ENCODE data around the gene SBK1.

SBK1 gene

GRCh38 chr16:28313587-28313986 is 21.3 kb downstream of the SBK1 start:
- no peak overlapping the region for H3K4me2 ChIP-seq (ENCODE audit: low read depth, low read length)
- no peak for DNase-seq

DNA sequence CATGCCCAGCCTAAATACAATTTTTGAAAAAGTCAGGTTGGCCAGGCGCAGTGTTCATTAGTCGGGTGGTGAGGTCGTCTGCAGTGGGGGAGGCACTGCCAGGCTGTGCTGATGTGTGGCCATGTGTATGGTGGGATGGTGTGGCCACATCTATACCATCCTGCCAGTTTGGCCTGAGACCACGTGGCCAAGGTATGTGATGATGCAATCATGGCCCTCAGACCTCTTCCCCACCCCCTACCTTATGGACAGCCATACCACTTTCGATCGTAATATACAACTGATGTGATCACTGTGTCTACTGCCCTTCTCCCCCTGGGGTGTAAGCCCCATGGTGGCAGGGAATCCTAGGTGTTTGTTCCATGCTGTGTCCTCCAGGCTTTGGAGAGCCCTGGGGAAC is 23.7 kb downstream of the SBK1 start:
- no peak overlapping the region for H2AFZ ChIP-seq (ENCODE audit: low read length)
- no peaks in the 10 kb centered on the region for H4K20me1 ChIP-seq (ENCODE audit: insufficient read depth, low read length)
- no peak overlapping the region for H3K27ac ChIP-seq (ENCODE audit: low read length)
- no peaks in the 10 kb centered on the region for H3K4me1 ChIP-seq (ENCODE audit: low read length)
- no peak overlapping the region for H3K4me2 ChIP-seq (ENCODE audit: low read depth, low read length)
- no peaks in the 10 kb centered on the region for H3K79me2 ChIP-seq (ENCODE audit: low read length)
- no peaks in the 10 kb centered on the region for H3F3A ChIP-seq (ENCODE audit: insufficient read depth, low read length)
- DNase-seq: no peak
- H3K9me2 ChIP-seq (replicated peaks; ENCODE audit: insufficient read depth, low read length): no peaks in the 10 kb centered on the region
- no peak for TF ChIP-seq EZH2phosphoT487 (IDR thresholded peaks at IDR 0.05; ENCODE audit: low read length)
- TF ChIP-seq, protein P1, sequence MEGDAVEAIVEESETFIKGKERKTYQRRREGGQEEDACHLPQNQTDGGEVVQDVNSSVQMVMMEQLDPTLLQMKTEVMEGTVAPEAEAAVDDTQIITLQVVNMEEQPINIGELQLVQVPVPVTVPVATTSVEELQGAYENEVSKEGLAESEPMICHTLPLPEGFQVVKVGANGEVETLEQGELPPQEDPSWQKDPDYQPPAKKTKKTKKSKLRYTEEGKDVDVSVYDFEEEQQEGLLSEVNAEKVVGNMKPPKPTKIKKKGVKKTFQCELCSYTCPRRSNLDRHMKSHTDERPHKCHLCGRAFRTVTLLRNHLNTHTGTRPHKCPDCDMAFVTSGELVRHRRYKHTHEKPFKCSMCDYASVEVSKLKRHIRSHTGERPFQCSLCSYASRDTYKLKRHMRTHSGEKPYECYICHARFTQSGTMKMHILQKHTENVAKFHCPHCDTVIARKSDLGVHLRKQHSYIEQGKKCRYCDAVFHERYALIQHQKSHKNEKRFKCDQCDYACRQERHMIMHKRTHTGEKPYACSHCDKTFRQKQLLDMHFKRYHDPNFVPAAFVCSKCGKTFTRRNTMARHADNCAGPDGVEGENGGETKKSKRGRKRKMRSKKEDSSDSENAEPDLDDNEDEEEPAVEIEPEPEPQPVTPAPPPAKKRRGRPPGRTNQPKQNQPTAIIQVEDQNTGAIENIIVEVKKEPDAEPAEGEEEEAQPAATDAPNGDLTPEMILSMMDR (IDR thresholded peaks at IDR 0.05; ENCODE audit: low read length): no peak
- TF ChIP-seq EZH2 (optimal IDR thresholded peaks at IDR 0.05; ENCODE audit: low read depth, low read length): no peak
- no peak overlapping the region for H3K4me3 ChIP-seq (ENCODE audit: low read length)
- H3K36me3 ChIP-seq (replicated peaks; ENCODE audit: insufficient read depth, low read length): no peaks in the 10 kb centered on the region
- H3K9ac ChIP-seq (ENCODE audit: low read length): no peak overlapping the region
- peaks cover 49% of the 10 kb centered on the region for H3K27me3 ChIP-seq (replicated peaks; ENCODE audit: insufficient read depth, low read length)
- H3K9me3 ChIP-seq (replicated peaks; ENCODE audit: insufficient read depth, low read length): no peaks in the 10 kb centered on the region

More at GRCh38 chr16:28313587-28313986, 21.3 kb downstream of the SBK1 start:
- no peaks in the 10 kb centered on the region for H4K20me1 ChIP-seq (ENCODE audit: insufficient read depth, low read length)
- no peaks in the 10 kb centered on the region for H3K36me3 ChIP-seq (replicated peaks; ENCODE audit: insufficient read depth, low read length)
- TF ChIP-seq EZH2phosphoT487 (IDR thresholded peaks at IDR 0.05; ENCODE audit: low read length) (no peak), EZH2 (optimal IDR thresholded peaks at IDR 0.05; ENCODE audit: low read depth, low read length) (no peak)
- TF ChIP-seq, protein P1 (IDR thresholded peaks at IDR 0.05; ENCODE audit: low read length): no peak
- no peaks in the 10 kb centered on the region for H3K4me1 ChIP-seq (ENCODE audit: low read length)
- peaks cover 61% of the 10 kb centered on the region for H3K27me3 ChIP-seq (replicated peaks; ENCODE audit: insufficient read depth, low read length)
- H3K9me2 ChIP-seq (replicated peaks; ENCODE audit: insufficient read depth, low read length): no peaks in the 10 kb centered on the region
- no peak overlapping the region for H2AFZ ChIP-seq (ENCODE audit: low read length)
- H3F3A ChIP-seq (ENCODE audit: insufficient read depth, low read length): no peaks in the 10 kb centered on the region
- no peaks in the 10 kb centered on the region for H3K9me3 ChIP-seq (replicated peaks; ENCODE audit: insufficient read depth, low read length)
- no peak overlapping the region for H3K9ac ChIP-seq (ENCODE audit: low read length)
- no peaks in the 10 kb centered on the region for H3K79me2 ChIP-seq (ENCODE audit: low read length)
- H3K27ac ChIP-seq (ENCODE audit: low read length): no peak overlapping the region
- H3K4me3 ChIP-seq (ENCODE audit: low read length): no peak overlapping the region

- Histone ChIP-seq H3K4me3 (ENCODE audit: low read length) (no peak overlapping the region), H3F3A (ENCODE audit: insufficient read depth, low read length) (no peaks in the 10 kb centered on the region), H3K27ac (ENCODE audit: low read length) (no peak overlapping the region), H3K9me2 (replicated peaks; ENCODE audit: insufficient read depth, low read length) (no peaks in the 10 kb centered on the region), H3K27me3 (replicated peaks; ENCODE audit: insufficient read depth, low read length) (peaks cover 43% of the 10 kb centered on the region), H3K4me2 (ENCODE audit: low read depth, low read length) (no peak overlapping the region), H3K4me1 (ENCODE audit: low read length) (no peaks in the 10 kb centered on the region), H3K9ac (ENCODE audit: low read length) (no peak overlapping the region), H3K79me2 (ENCODE audit: low read length) (no peaks in the 10 kb centered on the region), H4K20me1 (ENCODE audit: insufficient read depth, low read length) (no peaks in the 10 kb centered on the region), H3K9me3 (replicated peaks; ENCODE audit: insufficient read depth, low read length) (no peaks in the 10 kb centered on the region), H2AFZ (ENCODE audit: low read length) (no peak overlapping the region), H3K36me3 (replicated peaks; ENCODE audit: insufficient read depth, low read length) (no peaks in the 10 kb centered on the region)
- DNase-seq: peak; percentile 57
- TF ChIP-seq, protein P1 (IDR thresholded peaks at IDR 0.05; ENCODE audit: low read length): peak; percentile 91
- TF ChIP-seq EZH2phosphoT487 (IDR thresholded peaks at IDR 0.05; ENCODE audit: low read length) (no peak), EZH2 (optimal IDR thresholded peaks at IDR 0.05; ENCODE audit: low read depth, low read length) (no peak)
Observed at GRCh38 chr16:28317040-28317880, 24.9 kb downstream of the SBK1 start.

Data from MM.1S (cell line).